GM12875 (cell line): ENCODE measurements around the gene CLDN25.

Source experiments
- H3K4me3 ChIP-seq: one replicate; pipeline ENCODE4 v1.5.1; 2011; ENCODE audit warnings: low read depth, low read length, control low read depth
- CTCF ChIP-seq: IDR thresholded peaks from 2 replicates; pipeline ENCODE4 v1.5.1; 2011; ENCODE audit warnings: low read depth, mild to moderate bottlenecking, control low read depth, inconsistent platforms, low read length, moderate library complexity, borderline replicate concordance; ENCODE audit not compliant: insufficient read depth

The CLDN25 gene

GRCh38 chr11:113764527-113765219 lies 14.9 kb upstream of the CLDN25 start:
- TF ChIP-seq CTCF = no peak
- H3K4me3 ChIP-seq = no peak overlapping the region

GRCh38 chr11:113771964-113772363 lies 7.6 kb upstream of the CLDN25 start:
- no peak for TF ChIP-seq CTCF
- no peak overlapping the region for H3K4me3 ChIP-seq

DNA sequence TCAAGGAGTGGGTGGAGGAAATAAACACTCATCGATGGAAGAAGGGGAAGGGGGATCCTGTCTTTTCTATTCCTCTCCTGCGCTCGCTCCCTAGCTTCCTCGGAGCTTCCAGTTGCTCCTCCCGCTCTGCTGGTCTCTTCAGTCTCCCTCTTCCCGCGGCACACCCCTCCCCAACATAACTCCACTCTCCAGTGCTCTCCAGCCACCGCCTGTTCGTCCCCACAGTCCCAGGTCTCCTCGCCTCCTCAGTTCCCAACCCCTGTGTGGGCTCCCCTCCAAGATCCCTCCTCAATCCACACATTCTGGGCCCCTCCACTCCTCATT lies 6.5 kb upstream of the CLDN25 start:
- H3K4me3 ChIP-seq = peak overlapping the region; percentile 90
- no peak for TF ChIP-seq CTCF

- peak within 1 kb of the TSS; percentile 90 for H3K4me3 ChIP-seq
- TF ChIP-seq CTCF = peak; percentile 68
Observed at GRCh38 chr11:113773416-113774173, 6.0 kb upstream of the CLDN25 start, which contains the start of gene ZW10. Gene ZW10, minus strand, starts transcription at chr11:113773692. Its CDS starts 26 bp downstream, at chr11:113773666.

- H3K4me3 ChIP-seq = no peak overlapping the region
- no peak for TF ChIP-seq CTCF
Observed at GRCh38 chr11:113774174-113774503, 5.5 kb upstream of the CLDN25 start.

- TF ChIP-seq CTCF = no peak
- H3K4me3 ChIP-seq = no peak overlapping the region
Observed at GRCh38 chr11:113778111-113778910, 1.3 kb upstream of the CLDN25 start.
